HG03045 (cell line): ENCODE measurements around the gene TTLL9.

ENCODE experiments used
- ATAC-seq: cut with Tn5 transposase; IDR thresholded peaks from one replicate; pipeline ENCODE4 v1.9.1; 2021; ENCODE audit warnings: mild to moderate bottlenecking, moderate library complexity; ENCODE audit not compliant: unreplicated experiment

The TTLL9 gene

GRCh38 chr20:31857861-31858759 is 12.3 kb upstream of the TTLL9 start:
- no peak for ATAC-seq

- no peak for ATAC-seq
Observed at GRCh38 chr20:31858760-31859083, 11.7 kb upstream of the TTLL9 start.

DNA sequence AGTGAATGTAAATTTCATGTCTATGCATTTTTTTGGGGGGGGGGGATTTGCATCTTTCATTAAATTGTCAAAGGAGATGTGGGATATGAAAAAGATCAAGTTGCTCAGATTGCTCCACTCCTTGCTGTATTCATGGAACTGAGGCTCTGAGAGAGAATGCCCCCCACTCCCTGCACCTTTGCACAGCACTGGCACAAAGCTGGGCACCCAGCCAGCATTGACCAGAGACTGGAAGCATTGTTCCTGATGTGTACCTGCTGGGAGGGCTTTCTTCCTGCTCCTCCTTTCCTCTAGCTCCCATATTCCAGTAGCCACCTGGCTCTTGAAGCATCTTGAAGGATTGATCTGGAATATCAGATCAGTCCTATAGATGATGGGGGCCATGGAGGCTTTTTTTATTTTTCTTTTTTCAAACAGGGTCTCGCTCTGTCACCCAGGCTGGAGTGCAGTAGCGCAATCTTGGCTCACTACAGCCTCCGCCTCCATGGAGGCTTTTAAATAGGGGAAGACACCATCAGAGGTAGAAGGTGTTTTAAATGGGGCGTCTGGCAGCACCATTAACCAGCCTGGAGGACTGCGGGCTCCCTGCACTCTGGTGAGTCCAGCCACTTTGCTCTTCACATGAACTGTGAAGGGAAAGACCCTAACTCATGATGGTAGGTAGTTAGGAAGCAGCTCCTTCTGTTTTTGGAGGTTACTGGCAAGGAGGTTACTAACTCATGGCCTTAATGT is 11.0 kb upstream of the TTLL9 start:
- no peak for ATAC-seq

- no peak for ATAC-seq
Observed at GRCh38 chr20:31859998-31860380, 10.4 kb upstream of the TTLL9 start.

DNA sequence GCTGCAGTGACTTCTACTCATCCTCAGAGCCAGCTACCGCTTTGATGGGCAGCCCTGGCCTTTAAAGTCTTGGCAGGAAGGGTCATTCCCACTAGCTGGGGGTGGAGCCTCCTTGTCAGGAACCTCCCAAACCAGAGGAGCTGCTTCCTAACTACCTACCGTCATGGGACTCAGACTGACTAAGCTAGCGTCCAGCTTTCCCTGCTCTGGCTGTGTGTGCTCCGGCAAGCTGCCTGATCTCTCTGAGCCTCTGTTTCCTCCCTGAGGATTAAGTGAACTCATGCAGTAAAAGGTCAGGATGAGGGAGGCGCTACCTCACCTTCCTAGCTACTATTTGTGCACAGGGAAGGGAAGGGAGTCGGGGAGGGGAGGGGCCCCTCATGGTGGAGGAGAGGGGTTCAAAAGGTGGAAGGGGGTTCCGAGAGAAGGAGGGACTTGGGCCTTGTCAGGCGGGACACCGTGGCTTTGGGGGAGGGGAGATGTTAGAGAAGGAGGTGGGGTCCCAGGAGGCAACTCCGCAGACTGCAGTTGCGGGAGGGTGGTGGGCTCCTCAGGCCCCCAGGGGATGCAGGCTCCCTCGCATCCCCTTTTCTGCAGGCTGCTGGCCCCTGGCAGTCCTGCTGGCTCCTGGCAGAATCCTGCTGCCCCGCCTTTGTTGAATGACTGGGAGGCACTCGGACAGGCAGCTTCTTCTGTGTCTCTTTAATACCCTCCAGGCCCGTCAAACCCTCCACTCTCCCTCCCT is 9.9 kb upstream of the TTLL9 start:
- no peak for ATAC-seq

GRCh38 chr20:31861135-31861384 is 9.4 kb upstream of the TTLL9 start:
- no peak for ATAC-seq

GRCh38 chr20:31861385-31862156 is 8.9 kb upstream of the TTLL9 start:
- ATAC-seq, result no peak

GRCh38 chr20:31862157-31862470 is 8.3 kb upstream of the TTLL9 start:
- ATAC-seq, result no peak

DNA sequence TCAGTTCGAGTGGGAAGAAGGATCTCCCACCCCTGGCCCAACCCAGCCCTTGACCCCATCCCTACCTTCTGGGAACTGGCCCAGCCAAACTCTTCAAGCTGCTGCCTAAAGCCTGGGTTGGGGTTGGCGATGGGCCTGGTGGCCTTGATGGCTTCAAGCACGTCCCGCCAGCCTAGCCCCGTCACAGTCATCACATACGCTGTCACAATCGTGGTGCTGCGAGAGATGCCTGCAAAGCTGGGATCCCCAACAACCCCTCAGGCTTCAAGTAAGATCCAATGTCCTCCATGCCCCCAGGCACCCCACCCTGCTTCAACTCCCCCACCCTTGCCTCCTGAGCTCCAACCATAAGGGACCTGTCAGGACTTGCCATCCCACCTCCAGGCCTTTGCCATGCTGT is 7.9 kb upstream of the TTLL9 start:
- ATAC-seq, result no peak

- no peak for ATAC-seq
Observed at GRCh38 chr20:31863296-31864085, 6.9 kb upstream of the TTLL9 start.

DNA sequence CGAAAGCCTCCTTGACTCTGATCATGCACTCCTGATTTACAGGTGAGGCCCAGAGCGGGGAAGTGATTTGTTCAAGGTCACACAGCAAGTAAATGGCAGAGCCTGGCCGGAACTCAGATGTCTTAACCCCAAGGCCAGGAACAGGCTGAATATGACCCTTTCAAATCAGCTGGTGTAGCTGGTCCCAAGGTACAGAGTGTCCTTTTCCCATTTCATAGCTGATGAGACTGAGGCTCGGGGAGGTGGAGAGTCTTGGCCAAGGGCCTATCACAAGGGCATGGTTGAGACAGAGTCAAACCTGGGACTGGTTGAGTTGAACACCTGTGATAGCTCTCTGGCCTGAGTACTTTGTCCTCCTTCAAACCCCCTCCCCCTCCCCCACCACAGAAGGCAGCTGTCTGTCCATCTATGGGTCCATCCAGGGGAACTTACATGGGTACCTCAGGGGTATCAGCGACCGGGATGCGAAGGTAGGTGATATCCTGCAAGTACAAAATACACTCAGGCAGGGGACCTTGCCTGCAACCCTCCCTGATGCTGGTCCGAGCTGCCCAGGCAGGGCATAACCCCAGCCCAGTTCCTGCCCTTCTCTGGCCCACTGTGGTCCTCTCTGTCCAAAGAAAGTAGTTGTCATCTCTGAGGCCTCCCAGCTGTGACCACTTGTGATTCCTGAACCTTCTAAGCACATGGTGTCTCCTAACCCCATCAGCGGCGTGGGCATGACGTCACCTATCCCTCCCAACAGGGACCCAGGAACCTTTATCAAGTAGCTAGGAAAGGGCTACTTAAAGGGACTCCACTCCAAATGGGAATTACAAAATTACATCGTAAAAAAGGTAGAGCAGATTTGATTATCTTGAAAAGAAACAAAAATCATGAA is 5.7 kb upstream of the TTLL9 start:
- no peak for ATAC-seq

GRCh38 chr20:31866221-31866620 is 4.2 kb upstream of the TTLL9 start:
- ATAC-seq, result no peak

DNA sequence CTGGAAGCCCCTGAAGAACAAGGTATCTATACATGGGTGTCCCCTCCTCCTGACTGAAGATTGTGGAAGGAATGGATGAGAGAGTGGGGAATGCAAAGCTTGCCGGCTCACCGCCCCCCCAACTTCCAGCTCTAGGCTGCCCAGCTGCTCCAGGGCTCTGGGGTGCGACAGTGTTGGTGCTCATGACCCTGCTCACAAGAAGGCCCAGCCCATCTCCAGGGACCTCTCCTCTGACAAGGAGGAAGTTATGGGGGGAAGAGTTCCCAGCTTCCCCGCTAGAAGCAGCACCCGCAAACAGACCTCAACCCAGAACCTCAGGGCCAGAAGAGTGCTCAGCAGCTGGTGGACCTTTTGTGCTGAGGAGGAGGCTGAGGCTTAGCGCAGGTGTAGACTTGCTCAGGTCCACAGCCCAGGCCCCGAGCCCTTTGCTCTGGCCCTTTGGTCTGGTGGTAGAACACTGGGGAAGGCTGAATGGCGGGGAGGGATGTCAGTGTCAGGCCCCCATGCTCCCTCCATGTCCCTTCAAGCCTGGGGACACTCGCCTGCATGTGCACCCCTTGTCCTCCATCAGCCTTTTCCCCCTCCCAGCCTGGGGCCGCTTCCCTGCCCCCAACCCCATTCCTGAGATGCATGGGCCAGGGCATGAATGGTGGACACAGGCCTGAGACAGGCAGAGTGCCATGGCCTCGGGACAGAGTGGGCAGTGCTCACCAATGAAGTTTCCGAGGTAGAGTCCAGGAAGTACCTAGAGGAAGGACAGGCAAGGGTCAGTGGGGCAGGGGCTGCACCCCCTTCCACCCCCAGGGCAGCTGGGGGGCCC is 1.4 kb upstream of the TTLL9 start:
- no peak for ATAC-seq

GRCh38 chr20:31869673-31869941 is 827 bp upstream of the TTLL9 start:
- ATAC-seq, result no peak

- no peak for ATAC-seq
Observed at GRCh38 chr20:31870726-31871617, 538 bp downstream of the TTLL9 start.

GRCh38 chr20:31871618-31871954 is 1.2 kb downstream of the TTLL9 start:
- ATAC-seq, result no peak

DNA sequence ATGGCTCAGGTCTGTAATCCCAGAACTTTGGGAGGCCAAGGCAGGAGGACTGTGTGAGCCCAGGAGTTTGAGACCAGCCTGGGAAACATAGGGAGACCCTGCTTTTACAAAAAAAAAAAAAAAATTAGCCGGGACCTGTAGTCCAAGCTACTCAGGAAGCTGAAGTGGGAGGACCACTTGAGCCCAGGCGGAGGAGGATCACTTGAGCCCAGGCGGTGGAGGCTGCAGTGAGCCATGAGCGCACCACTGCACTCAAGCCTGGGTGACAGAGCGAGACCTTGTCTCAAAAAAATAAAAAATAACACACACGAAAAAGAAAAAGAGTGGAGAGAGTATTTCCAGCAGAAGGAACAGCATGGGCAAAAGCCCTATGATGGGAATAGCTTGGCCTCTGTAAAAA is 2.0 kb downstream of the TTLL9 start:
- no peak for ATAC-seq

DNA sequence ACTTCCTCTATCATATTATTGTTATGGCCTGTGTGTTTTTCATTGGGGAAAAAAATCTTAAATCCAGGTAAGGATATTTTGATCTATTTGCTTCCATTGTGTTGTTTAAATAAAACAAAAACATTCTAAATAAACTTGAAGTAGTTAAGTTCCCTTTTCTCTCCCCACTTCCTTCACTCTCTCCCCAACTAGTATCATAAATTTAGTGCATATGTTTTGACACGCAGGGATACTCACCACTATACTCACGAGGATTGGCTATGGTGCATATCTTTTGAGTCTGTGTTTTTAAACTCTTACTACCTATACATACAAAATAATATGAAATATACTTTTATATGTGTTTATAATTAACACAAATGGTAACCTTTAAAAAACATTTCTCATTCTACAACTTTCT is 5.2 kb downstream of the TTLL9 start:
- ATAC-seq, result no peak
